Measurements from ENCODE around the gene DISC1.

- TF ChIP-seq EZH2 (IDR thresholded peaks at IDR 0.05; ENCODE audit: borderline replicate concordance, low read depth, low read length, severe bottlenecking) (no peak), CTCF (IDR thresholded peaks at IDR 0.05; ENCODE audit: extremely low read depth in 1 of 2, insufficient read depth in 1 of 2, low read depth in 1 of 2, low read length in 2 of 2) (no peak), POLR2A (IDR thresholded peaks at IDR 0.05; ENCODE audit: low read depth, low read length) (no peak), MAX (IDR thresholded peaks at IDR 0.05; ENCODE audit: insufficient read depth, insufficient read length) (no peak)
Observed at GRCh38 chr1:232057217-232057895, 430.8 kb downstream of the DISC1 start.
